BE2C (cell line): ENCODE measurements around the gene CDNF.

ENCODE experiments used
- DNase-seq: peaks from one replicate; pipeline ENCODE4 v3.0.0-alpha.2; 2020
- H3K27me3 ChIP-seq: fragments of 250-450 bp; sonication (Bioruptor Pico); 2 replicates; pipeline ENCODE4 v1.5.1; 2020; ENCODE audit warnings: mild to moderate bottlenecking
- H3K36me3 ChIP-seq: fragments of 250-450 bp; sonication (Bioruptor Pico); 2 replicates; pipeline ENCODE4 v1.5.1; 2020; ENCODE audit warnings: mild to moderate bottlenecking
- H3K4me1 ChIP-seq: fragments of 250-450 bp; sonication (Bioruptor Pico); 2 replicates; pipeline ENCODE4 v1.5.1; 2020
- H3K4me3 ChIP-seq: 2 replicates; pipeline ENCODE4 v1.5.1; 2011; ENCODE audit warnings: low read depth, low read length
- H3K9me3 ChIP-seq: fragments of 250-450 bp; sonication (Bioruptor Pico); 2 replicates; pipeline ENCODE4 v1.5.1; 2020
- CTCF ChIP-seq: IDR thresholded peaks from 2 replicates; pipeline ENCODE4 v1.5.1; 2012; ENCODE audit warnings: mild to moderate bottlenecking, low read depth, low read length

Gene CDNF

GRCh38 chr10:14859775-14860174 is 21.9 kb upstream of the CDNF start:
- Histone ChIP-seq H3K9me3 (no peaks in the 10 kb centered on the region), H3K4me1 (no peaks in the 10 kb centered on the region), H3K36me3 (no peaks in the 10 kb centered on the region; the same call in 1 of the 2 replicates), H3K27me3 (no peaks in the 10 kb centered on the region), H3K4me3 (no peak overlapping the region)
- DNase-seq, result no peak
- TF ChIP-seq CTCF, result no peak

- Histone ChIP-seq H3K9me3 (no peaks in the 10 kb centered on the region), H3K4me3 (no peak overlapping the region), H3K27me3 (no peaks in the 10 kb centered on the region), H3K4me1 (no peaks in the 10 kb centered on the region), H3K36me3 (no peaks in the 10 kb centered on the region; the same call in 1 of the 2 replicates)
- DNase-seq, result no peak
- no peak for TF ChIP-seq CTCF
Observed at GRCh38 chr10:14859043-14859442, 21.2 kb upstream of the CDNF start.

GRCh38 chr10:14858338-14858960 is 20.6 kb upstream of the CDNF start:
- Histone ChIP-seq H3K27me3 (no peaks in the 10 kb centered on the region), H3K36me3 (no peaks in the 10 kb centered on the region; the same call in 1 of the 2 replicates), H3K9me3 (no peaks in the 10 kb centered on the region), H3K4me1 (no peaks in the 10 kb centered on the region), H3K4me3 (no peak overlapping the region)
- no peak for DNase-seq
- TF ChIP-seq CTCF, result no peak

- no peak for TF ChIP-seq CTCF
- H3K36me3 ChIP-seq, result no peaks in the 10 kb centered on the region; the same call in 1 of the 2 replicates
- no peaks in the 10 kb centered on the region for H3K27me3 ChIP-seq
- H3K4me1 ChIP-seq, result peaks cover 3% of the 10 kb centered on the region
- no peaks in the 10 kb centered on the region for H3K9me3 ChIP-seq
- no peak overlapping the region for H3K4me3 ChIP-seq
- no peak for DNase-seq
Observed at GRCh38 chr10:14855453-14855852, 17.6 kb upstream of the CDNF start.

GRCh38 chr10:14852236-14852635 is 14.4 kb upstream of the CDNF start:
- DNase-seq, result no peak
- peaks cover 2% of the 10 kb centered on the region; the same call in 1 of the 2 replicates for H3K36me3 ChIP-seq
- TF ChIP-seq CTCF, result no peak

GRCh38 chr10:14844948-14845347 is 7.1 kb upstream of the CDNF start:
- Histone ChIP-seq H3K9me3 (no peaks in the 10 kb centered on the region), H3K27me3 (no peaks in the 10 kb centered on the region), H3K4me1 (no peaks in the 10 kb centered on the region), H3K4me3 (no peak overlapping the region), H3K36me3 (peaks cover 50% of the 10 kb centered on the region)
- no peak for TF ChIP-seq CTCF
- DNase-seq, result no peak

More at GRCh38 chr10:14852236-14852635, 14.4 kb upstream of the CDNF start:
- Histone ChIP-seq H3K9me3 (no peaks in the 10 kb centered on the region), H3K4me1 (peaks cover 5% of the 10 kb centered on the region), H3K4me3 (no peak overlapping the region), H3K27me3 (no peaks in the 10 kb centered on the region)
